Kidney capillary endothelial cell (primary cell): ENCODE results near the gene EP400.

ENCODE experiments used
- DNase-seq: peaks from one replicate; pipeline ENCODE4 v3.0.0-alpha.2; 2018; ENCODE audit warnings: low spot score

EP400 gene

GRCh38 chr12:132123970-132124765 is 174.4 kb downstream of the EP400 start:
- no peak for DNase-seq

- DNase-seq = no peak
Measured at GRCh38 chr12:132124766-132125425, 175.2 kb downstream of the EP400 start.

- no peak for DNase-seq
Measured at GRCh38 chr12:132125736-132126135, 176.0 kb downstream of the EP400 start.

GRCh38 chr12:132127041-132127440 is 177.3 kb downstream of the EP400 start:
- no peak for DNase-seq

GRCh38 chr12:132129007-132129406 is 179.3 kb downstream of the EP400 start:
- DNase-seq = no peak

GRCh38 chr12:132130690-132131089 is 180.9 kb downstream of the EP400 start:
- no peak for DNase-seq
